Skeletal muscle tissue (tissue), 4 donors: ENCODE measurements around the gene IFI44L. TPM values are rescaled to one million over a fixed set of nuclear protein-coding genes. Genes with fewer than 3 reads are reported as not detected.

Experiments
- H3K27ac ChIP-seq: one replicate; pipeline ENCODE4 v1.7.0; 2013; ENCODE audit warnings: mild to moderate bottlenecking, low read depth, low read length, inconsistent platforms
- H3K27me3 ChIP-seq, 3 donors: one replicate each; pipeline ENCODE4 v1.7.0; 2013; ENCODE audit warnings: low read length in 3 of 3; ENCODE audit not compliant: control insufficient read depth in 3 of 3, insufficient read depth in 3 of 3
- H3K36me3 ChIP-seq, 3 donors: one replicate each; pipeline ENCODE4 v1.7.0; 2013; ENCODE audit warnings: low read length in 3 of 3; ENCODE audit not compliant: control insufficient read depth in 3 of 3, insufficient read depth in 3 of 3
- H3K4me1 ChIP-seq, 3 donors: one replicate each; pipeline ENCODE4 v1.7.0; 2013; ENCODE audit warnings: low read length in 3 of 3, mild to moderate bottlenecking in 3 of 3; ENCODE audit not compliant: control insufficient read depth in 3 of 3, insufficient read depth in 3 of 3
- H3K4me3 ChIP-seq, 3 donors: one replicate each; pipeline ENCODE4 v1.7.0; 2013; ENCODE audit warnings: low read length in 3 of 3
- H3K9ac ChIP-seq, 3 donors: one replicate each; pipeline ENCODE4 v1.7.0; 2013; ENCODE audit warnings: low read length in 3 of 3, mild to moderate bottlenecking in 3 of 3, moderate library complexity in 2 of 3, low read depth in 1 of 3
- H3K9me3 ChIP-seq, 3 donors: one replicate each; pipeline ENCODE4 v1.7.0; 2013; ENCODE audit warnings: low read length in 3 of 3; ENCODE audit not compliant: control insufficient read depth in 3 of 3
- total RNA-seq: library from RNA; depleted of rRNA; stranded (reverse); fragments of >200 nt; gene quantifications from one replicate; pipeline ENCODE4 v1.2.3, GENCODE V29; 2014
- donor health status: Osteomylitis.

Gene IFI44L
- total RNA-seq, 1 donor from 2014 or later = 7.3 TPM

DNA sequence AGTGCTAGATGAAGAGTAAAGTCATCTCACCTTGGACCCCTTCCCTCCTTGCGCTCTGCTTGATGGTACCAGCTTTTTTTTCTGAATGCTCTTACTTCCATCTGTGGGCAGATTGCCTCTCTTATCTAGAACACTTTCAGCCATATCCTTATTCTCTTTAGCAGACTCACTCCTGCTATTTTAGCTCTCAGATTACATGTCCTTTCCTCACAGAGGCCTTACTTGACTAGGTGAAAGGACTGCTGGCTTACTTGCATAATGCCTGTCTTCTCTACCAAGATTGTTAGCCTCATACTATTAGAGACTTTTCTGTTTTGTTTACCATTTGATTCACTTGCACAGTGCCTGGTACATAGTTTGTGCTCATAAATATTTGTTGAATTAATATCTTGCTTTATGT is 38.7 kb downstream of the IFI44L start:
- Histone ChIP-seq H3K36me3 (peaks cover 0 to 11% (median 10%) of the 10 kb centered on the region in 3 donors), H3K9ac (no peak overlapping the region), H3K27me3 (no peaks in the 10 kb centered on the region), H3K27ac (no peak overlapping the region), H3K4me3 (no peak overlapping the region), H3K4me1 (no peaks in the 10 kb centered on the region), H3K9me3 (no peaks in the 10 kb centered on the region)

DNA sequence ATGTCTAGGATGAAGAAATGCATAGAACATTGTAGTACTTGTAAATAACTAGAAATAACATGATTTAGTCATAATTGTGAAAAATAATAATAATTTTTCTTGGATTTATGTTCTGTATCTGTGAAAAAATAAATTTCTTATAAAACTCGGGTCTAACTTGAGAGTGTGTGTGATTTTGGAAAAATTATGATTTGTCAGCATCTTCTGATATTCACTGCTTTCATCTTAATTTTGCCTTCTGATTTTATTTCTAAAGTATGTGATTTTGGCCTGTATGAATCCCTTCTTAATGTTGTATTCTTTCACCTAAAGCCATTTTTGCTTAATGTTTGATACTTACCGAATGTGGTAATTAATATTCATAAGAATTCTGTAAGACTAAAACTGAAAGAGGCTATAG is 43.7 kb downstream of the IFI44L start:
- Histone ChIP-seq H3K27ac (no peak overlapping the region), H3K9me3 (no peaks in the 10 kb centered on the region), H3K36me3 (peaks cover 0 to 8% (median 6%) of the 10 kb centered on the region in 3 donors), H3K4me3 (no peak overlapping the region), H3K4me1 (no peaks in the 10 kb centered on the region), H3K27me3 (no peaks in the 10 kb centered on the region), H3K9ac (no peak overlapping the region)

DNA sequence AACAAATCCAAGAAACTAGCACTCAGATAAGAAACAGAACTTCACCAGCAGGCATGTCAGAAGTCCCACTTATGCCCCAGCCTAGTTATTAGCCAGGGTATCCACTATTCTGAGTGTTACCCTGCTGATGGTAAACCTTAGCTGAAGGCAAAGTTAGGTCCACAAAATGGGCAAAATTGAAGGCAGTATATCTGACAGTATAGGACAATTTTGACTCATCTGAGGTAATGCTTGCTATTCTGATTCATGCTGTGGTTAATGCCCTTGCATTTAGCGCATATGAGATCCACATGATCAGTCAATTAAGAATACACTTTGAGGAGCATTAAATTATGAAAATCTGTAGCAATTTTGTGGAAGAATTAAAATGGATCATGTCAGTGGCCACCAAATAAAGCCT is 44.5 kb downstream of the IFI44L start:
- Histone ChIP-seq H3K27ac (no peak overlapping the region), H3K9ac (no peak overlapping the region), H3K27me3 (no peaks in the 10 kb centered on the region), H3K4me3 (no peak overlapping the region), H3K4me1 (no peaks in the 10 kb centered on the region), H3K36me3 (peaks cover 0 to 7% (median 0%) of the 10 kb centered on the region in 3 donors), H3K9me3 (no peaks in the 10 kb centered on the region)

- Histone ChIP-seq H3K4me1 (no peaks in the 10 kb centered on the region), H3K27ac (no peak overlapping the region), H3K4me3 (no peak overlapping the region), H3K9me3 (no peaks in the 10 kb centered on the region), H3K9ac (no peak overlapping the region), H3K27me3 (no peaks in the 10 kb centered on the region), H3K36me3 (peaks cover 0 to 4% (median 0%) of the 10 kb centered on the region in 3 donors)
These were observed 45.6 kb downstream of the IFI44L start for GRCh38 chr1:78665809-78666208.

DNA sequence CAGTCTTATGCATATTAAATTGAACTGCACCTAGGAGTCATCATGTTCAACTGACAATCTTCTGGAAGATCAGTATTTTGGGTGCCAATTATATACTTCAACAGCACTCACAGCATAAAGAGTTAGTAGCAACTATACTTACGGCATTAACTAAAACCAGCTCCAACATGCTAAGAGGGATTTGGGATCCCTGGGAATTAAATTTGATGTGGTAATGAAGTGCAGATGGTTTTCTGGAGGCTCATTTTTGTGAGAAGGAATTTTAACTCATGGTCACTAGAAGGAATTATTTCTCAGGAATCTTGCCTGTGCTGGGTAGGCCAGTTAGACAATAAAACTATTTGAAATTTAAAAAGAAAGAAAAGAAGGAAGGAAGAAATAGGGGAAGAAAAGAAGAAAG is 47.7 kb downstream of the IFI44L start:
- H3K9me3 ChIP-seq = no peaks in the 10 kb centered on the region
- peaks cover 0 to under 1% (median 0%) of the 10 kb centered on the region in 3 donors for H3K36me3 ChIP-seq
- no peaks in the 10 kb centered on the region for H3K4me1 ChIP-seq
- H3K4me3 ChIP-seq = no peak overlapping the region
- no peaks in the 10 kb centered on the region for H3K27me3 ChIP-seq
- no peak overlapping the region for H3K9ac ChIP-seq
- no peak overlapping the region for H3K27ac ChIP-seq

DNA sequence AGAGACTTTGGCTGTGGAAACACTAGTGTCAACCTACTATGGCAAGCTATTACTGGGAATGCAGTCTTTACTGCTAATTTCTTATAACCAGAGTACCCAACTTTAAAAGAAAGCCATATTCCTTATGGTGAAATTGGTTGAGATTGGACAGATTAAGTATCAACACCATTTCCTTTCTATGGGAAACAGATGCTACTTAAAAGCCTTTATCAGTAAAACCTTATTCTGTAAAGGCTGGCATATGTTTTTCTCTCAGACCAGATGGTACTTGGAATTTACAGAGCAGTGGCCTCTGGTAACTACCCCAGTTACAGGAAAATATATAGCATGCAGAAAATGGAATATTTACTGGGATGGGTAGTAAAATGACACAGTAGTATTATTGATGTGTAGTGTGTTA is 48.2 kb downstream of the IFI44L start:
- H3K36me3 ChIP-seq = no peaks in the 10 kb centered on the region
- no peaks in the 10 kb centered on the region for H3K4me1 ChIP-seq
- H3K27me3 ChIP-seq = no peaks in the 10 kb centered on the region
- no peak overlapping the region for H3K4me3 ChIP-seq
- H3K9ac ChIP-seq = no peak overlapping the region
- no peaks in the 10 kb centered on the region for H3K9me3 ChIP-seq
- no peak overlapping the region for H3K27ac ChIP-seq

DNA sequence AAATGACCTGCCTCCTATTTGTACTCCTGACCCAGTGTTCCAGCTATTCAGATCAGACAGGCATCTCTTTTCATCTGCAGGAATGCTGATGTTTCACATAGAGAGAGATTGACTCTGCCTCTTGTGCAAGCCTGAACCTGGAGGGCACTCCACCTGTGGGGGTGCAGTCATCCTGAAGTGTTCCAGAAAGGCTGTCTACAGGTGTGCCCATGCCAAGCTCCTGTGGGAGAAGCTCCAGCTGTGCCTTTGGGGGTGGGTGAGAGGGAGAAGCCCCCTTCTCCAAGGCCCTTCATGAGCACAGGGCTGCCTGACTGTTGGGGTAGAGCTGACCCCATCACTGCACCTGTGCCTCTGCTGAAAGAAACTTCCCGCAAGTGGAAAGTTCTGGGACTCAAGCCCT is 52.2 kb downstream of the IFI44L start:
- H3K4me3 ChIP-seq = no peak overlapping the region
- H3K9ac ChIP-seq = no peak overlapping the region
- no peak overlapping the region for H3K27ac ChIP-seq
- no peaks in the 10 kb centered on the region for H3K36me3 ChIP-seq
- no peaks in the 10 kb centered on the region for H3K27me3 ChIP-seq
- H3K4me1 ChIP-seq = no peaks in the 10 kb centered on the region
- H3K9me3 ChIP-seq = no peaks in the 10 kb centered on the region

GRCh38 chr1:78673120-78673519 is 52.9 kb downstream of the IFI44L start:
- Histone ChIP-seq H3K36me3 (no peaks in the 10 kb centered on the region), H3K9ac (no peak overlapping the region), H3K27ac (no peak overlapping the region), H3K9me3 (no peaks in the 10 kb centered on the region), H3K27me3 (no peaks in the 10 kb centered on the region), H3K4me3 (no peak overlapping the region), H3K4me1 (no peaks in the 10 kb centered on the region)

DNA sequence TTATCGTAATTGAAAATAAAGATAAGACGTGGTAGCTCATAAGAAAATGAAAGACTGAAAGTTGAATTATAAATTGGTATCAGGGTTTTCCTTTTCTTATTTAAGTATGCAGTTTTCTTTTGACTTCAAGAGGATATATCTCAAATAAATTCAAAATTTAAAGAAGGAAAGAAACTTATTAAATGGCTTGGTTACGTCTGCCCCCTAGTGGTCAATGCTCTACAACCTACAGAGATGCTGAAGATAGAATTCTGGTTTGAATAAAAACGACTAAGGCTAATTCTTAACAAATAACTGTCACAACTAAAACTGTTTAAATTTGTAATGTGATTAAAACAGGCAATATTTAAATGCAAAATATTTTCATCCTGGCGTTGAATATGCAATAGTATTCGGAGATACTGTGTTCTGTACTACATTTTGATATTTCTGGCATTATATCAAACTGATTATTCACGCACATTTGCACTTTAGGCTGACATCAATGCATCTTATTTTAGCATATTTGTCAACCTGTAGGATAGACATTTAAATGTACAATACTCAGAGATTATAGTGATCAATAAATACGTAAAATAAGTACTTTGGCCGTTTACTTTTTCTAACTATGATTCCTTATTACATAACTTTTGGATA is 56.2 kb downstream of the IFI44L start:
- Histone ChIP-seq H3K36me3 (no peaks in the 10 kb centered on the region), H3K27me3 (peaks cover 0 to 3% (median 0%) of the 10 kb centered on the region in 3 donors), H3K27ac (no peak overlapping the region), H3K9me3 (no peaks in the 10 kb centered on the region), H3K4me1 (no peaks in the 10 kb centered on the region), H3K9ac (no peak overlapping the region), H3K4me3 (no peak overlapping the region)

GRCh38 chr1:78676993-78677392 is 56.7 kb downstream of the IFI44L start:
- Histone ChIP-seq H3K4me3 (no peak overlapping the region), H3K36me3 (no peaks in the 10 kb centered on the region), H3K27me3 (peaks cover 0 to 3% (median 0%) of the 10 kb centered on the region in 3 donors), H3K9ac (no peak overlapping the region), H3K9me3 (no peaks in the 10 kb centered on the region), H3K27ac (no peak overlapping the region), H3K4me1 (no peaks in the 10 kb centered on the region)
